GM19452 (cell line): ENCODE data around the gene ZFP36L2.
"Not testable (repeated sequence)": the region's sequence is repeated elsewhere in the genome, so short reads cannot be mapped to it uniquely, and the experiment has no call there.

Experiments
- ATAC-seq: cut with Tn5 transposase; IDR thresholded peaks from one replicate; pipeline ENCODE4 v1.9.1; 2021; ENCODE audit not compliant: unreplicated experiment

ZFP36L2 gene

DNA sequence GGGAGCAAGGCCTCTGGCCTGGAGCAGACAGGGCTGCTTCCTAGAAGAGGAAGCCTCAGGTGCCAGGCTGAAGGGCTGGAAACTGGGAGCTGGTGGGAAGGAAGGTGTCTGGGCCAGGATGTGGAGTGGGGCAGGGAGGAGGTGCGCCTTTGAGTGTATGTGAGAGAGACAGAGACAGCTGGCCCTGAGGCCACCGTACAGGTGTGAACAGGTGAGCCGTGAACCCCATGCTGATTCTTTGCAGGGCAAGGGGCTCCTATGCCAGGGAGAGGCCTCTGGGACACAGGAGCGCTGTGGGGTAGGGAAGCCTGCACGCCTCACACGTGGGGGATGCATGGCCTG is 16.3 kb downstream of the ZFP36L2 start:
- no peak for ATAC-seq

DNA sequence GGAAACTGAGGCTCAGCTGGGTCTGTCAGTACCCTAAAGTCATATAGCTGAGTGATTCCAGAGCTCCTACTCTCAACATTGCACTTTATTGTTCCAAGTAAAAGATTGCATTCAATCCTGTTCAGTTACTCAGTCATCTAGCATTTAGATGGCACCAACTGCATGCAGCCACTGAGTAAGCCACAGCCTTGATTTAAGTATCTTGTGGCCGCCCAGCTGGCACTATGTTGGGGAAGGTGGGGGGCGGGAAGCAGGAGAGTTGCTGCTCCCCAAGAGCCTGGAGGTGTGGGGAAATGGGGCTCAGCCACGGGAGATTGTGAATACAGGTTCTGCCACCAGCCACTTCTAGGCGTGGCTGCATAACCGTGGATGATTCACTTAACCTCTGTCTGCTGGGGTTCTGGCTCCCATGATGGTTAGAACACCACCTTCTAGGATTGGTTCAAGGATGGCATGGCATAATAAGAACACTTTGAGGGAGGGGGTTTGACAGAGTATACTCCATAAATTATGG is 17.1 kb downstream of the ZFP36L2 start:
- ATAC-seq, result no peak

- no peak for ATAC-seq
These were observed 18.7 kb downstream of the ZFP36L2 start for GRCh38 chr2:43207553-43208300.

DNA sequence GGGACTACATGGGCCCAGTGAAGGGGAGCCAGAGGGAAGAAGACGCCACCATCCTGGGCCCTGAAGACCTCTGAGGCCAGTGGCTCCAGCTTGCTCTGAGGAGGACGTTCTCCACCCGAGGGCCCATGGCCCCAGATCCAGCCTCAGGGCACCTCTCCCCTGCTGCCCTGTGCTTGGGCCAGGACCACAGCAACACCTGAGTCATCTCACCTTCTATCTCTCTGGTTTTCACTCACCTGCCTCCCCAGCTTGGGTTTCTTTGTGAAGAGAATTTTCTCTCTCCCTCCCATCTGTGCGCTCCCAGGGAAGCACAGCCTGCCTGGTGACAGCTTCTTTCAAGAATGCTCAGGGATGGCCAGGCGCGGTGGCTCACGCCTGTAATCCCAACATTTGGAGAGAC is 19.8 kb downstream of the ZFP36L2 start:
- ATAC-seq, result no peak

DNA sequence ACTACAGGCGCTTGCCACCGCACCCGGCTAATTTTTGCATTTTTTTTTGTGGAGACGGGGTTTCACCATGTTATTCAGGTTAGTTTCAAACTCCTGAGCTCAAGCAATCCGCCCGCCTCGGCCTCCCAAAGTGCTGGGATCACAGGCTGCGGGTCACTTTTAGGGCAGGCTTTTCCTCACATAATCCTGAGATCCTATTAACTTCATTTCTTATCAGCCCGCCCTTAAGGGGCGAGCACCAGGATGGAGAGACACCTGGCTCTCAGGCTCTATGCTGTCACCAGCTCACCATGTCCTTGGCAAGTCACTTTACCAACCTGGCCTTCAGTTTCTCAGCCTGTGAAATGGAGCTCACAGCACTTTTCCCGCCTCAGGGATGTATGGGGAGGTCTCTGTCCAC is 23.0 kb downstream of the ZFP36L2 start:
- no peak for ATAC-seq

GRCh38 chr2:43202289-43202688 is 24.1 kb downstream of the ZFP36L2 start:
- ATAC-seq, result no peak

DNA sequence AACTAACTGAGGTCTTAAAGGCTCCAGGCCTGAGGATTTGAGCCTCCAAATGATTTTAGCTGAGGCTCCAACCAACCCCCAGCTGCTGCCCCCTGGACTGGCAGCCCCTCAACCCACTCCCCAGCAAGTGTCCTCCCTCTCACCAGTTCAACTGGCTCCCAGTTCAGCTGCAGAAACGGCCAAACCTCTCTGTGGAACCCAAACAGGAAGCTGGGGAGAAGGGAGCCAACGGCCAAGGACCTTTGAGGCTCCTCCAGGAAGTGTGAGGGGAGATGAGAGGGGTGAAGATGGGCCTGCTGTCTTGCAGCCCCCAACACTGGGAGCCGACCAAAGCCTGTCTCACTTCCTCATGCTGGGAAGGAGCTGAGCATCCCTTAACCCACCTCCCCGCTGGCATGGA is 24.9 kb downstream of the ZFP36L2 start:
- no peak for ATAC-seq

GRCh38 chr2:43201016-43201415 is 25.4 kb downstream of the ZFP36L2 start:
- no peak for ATAC-seq

- no peak for ATAC-seq
These were observed 26.6 kb downstream of the ZFP36L2 start for GRCh38 chr2:43199492-43200488.

DNA sequence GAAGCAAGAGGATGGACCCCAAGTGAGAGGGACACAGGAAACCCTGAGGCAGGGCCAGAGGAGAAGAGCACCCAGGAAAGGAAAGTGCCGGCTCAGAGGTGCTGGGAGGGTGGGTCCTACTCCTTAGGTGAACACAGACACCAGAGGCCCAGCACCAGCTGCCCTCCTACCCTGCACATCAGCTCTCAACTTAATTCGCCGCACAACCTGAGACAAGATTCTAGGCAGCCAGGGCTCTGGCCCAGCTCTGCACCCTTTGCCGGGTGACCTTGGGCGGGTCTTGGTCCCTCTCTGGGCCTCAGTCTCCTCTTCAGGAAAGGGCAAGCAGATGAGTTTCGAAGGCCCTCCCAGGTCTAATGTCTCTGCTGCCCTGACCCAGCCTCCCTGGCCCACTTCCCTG is 28.1 kb downstream of the ZFP36L2 start:
- ATAC-seq, result no peak

GRCh38 chr2:43197588-43197896 is 28.9 kb downstream of the ZFP36L2 start:
- ATAC-seq, result no peak

DNA sequence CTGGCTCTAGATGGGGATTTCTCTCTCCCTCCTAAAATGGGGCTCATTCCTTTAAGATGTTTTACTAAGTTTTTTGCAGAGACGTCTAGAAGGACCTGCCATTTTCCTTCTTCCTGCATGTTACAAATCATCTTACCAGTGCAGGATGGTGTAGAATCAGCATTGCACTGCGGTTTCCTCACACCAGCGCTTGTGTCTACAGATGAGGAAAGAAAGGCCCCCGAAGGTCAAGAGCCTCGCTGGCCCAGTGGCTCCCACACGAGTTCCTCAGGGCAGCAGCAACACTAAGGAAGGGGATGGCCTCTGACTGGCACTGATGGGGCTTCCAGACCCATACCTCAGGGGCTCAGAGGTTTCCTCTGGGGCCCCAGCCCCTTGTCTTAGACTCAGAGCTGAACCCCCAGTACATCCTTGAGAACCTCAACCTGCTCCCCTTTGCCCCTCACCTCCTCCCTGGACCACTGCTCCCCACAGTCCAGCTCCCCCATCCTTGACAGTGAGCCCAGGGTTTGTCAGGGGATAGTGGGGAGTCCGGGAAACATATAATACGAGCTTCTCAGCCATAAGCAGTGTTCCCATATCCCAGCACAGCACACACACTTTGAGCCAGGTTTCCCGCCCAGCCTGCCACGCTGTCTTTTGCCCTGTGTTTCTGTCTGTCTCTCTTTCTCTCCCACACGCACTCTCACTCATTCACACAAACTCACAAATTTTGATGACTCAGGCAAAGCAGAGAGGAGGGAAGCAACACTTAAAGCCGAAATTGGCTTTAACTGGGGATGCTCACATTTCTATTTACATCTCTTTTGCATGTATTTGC is 29.4 kb downstream of the ZFP36L2 start:
- no peak for ATAC-seq

GRCh38 chr2:43194121-43194869 is 32.1 kb downstream of the ZFP36L2 start:
- peak; percentile 56 for ATAC-seq

GRCh38 chr2:43193652-43194120 is 32.7 kb downstream of the ZFP36L2 start:
- ATAC-seq, result no peak

GRCh38 chr2:43192744-43193651 is 33.4 kb downstream of the ZFP36L2 start:
- no peak for ATAC-seq

DNA sequence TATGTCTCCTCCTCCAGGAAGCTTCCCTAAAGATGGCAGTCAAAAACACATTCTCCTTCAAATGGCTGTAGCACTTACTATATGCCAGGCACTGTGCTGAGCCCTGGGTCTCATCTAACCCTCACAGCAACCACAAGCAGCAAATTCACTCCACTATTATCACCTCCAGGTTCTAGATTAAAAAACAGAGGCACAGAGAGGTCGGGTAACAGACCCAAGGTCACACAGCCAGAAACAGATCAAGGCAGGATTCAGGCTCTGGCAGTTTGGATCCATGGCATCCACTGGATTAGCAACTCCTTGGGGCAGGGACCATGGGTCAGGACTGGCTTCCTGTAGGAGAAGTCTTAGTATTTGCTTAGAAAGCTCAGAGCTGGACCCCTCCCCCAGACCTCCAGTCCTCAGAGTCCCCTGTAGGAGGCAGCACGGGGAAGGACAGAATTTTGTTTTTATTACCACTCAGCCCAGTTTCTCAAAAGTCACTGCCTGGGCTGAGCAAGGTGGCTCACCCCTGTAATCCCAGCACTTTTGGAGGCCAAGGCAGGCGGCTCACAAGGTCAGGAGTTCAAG is 34.4 kb downstream of the ZFP36L2 start:
- no peak for ATAC-seq

DNA sequence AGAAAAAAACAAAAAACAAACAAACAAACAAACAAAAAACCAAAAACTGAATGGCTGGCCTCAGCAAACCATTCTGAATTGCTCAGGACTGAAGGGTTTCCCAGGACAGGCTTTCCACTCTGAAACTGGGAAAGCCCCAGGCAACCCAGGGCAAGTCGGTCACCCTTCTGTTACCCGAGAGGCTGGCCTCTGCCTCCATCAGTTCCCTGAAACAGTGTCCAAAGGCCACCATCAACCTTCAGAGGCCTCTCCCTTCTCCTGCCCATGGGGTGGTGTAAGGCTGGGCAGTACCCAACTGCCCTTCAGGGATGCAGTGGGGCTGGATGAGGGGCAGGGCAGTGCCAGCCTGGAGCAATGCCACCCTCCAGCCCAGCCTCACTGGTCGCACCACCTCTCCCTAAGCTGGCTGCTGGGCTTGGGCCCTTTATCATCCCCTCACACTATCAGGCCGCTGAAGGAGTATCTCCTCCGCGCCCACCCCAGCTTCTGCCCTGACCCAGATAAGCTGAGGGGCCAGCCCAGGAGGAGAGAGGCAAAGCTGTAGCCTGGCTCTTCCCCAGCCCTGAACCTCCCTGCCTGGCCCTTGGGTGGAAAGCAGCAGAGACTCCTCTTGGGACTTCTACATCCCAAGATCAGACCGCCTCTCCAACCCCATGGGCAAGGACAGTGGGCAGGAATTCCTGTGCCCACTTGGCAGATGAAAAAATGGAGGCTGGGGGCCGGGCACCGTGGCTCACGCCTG is 35.9 kb downstream of the ZFP36L2 start:
- no peak for ATAC-seq

DNA sequence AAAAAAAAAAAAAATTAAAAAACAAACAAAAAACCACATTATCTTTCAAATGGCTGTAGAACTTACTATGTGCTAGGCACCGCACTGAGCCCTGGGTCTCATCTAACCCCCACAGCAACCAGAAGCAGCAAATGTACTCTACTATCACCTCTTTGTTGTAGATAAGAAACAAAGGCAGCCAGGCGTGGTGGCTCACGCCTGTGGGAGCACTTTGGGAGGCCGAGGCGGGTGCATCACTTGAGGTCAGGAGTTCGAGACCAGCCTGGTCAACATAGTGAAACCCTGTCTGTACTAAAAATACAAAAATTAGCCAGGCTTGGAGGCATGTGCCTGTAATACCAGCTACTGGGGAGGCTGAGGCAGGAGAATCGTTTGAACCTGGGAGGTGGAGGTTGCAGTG is 36.5 kb downstream of the ZFP36L2 start:
- not testable (repeated sequence) for ATAC-seq
